Activated naive CD8-positive, alpha-beta T cell treated with anti-CD3 and anti-CD28 coated beads, Interleukin-2, amount 10 ng/mL, durations not matched to agents 7 days and 5 days (primary cell): ENCODE data around the gene NISCH. TPM values are rescaled to one million over a fixed set of nuclear protein-coding genes. Genes with fewer than 3 reads are reported as not detected.

Experiments used
- ATAC-seq: fragments of 150-1000 bp; cut with Tn5 transposase; one replicate; pipeline ENCODE4 v1.10.0; 2021; ENCODE audit warnings: low read depth, moderate library complexity
- POLR2A ChIA-PET: fragments of 350-600 bp; sonication (Branson Sonifier 250); formaldehyde crosslinking; loops from one replicate; lab custom pipeline; 2021; ENCODE audit warnings: antibody characterized with exemption; lab: Charles Lee
- DNase-seq: peaks from one replicate; pipeline ENCODE4 v3.0.0; 2021
- H3K27ac Mint-ChIP-seq: one replicate; pipeline ENCODE4 v1.8.0; 2022; ENCODE audit warnings: mild to moderate bottlenecking, mixed read lengths
- H3K27me3 Mint-ChIP-seq: one replicate; pipeline ENCODE4 v1.8.0; 2022; ENCODE audit warnings: mild to moderate bottlenecking, moderate library complexity, mixed read lengths
- H3K36me3 Mint-ChIP-seq: one replicate; pipeline ENCODE4 v1.8.0; 2021; ENCODE audit warnings: mild to moderate bottlenecking, mixed read lengths
- H3K4me1 Mint-ChIP-seq: one replicate; pipeline ENCODE4 v1.8.0; 2021; ENCODE audit warnings: mixed read lengths
- H3K4me3 Mint-ChIP-seq: one replicate; pipeline ENCODE4 v1.8.0; 2022; ENCODE audit warnings: mild to moderate bottlenecking, moderate library complexity, mixed read lengths
- H3K9me3 Mint-ChIP-seq: one replicate; pipeline ENCODE4 v1.8.0; 2021; ENCODE audit warnings: mixed read lengths
- total RNA-seq, 2 experiments: library from RNA; stranded (reverse); gene quantifications; one replicate each; pipeline ENCODE4 v1.2.3, GENCODE V29; 2021

NISCH gene
- total RNA-seq, 2 experiments from 2014 or later, result 124 to 125 TPM

DNA sequence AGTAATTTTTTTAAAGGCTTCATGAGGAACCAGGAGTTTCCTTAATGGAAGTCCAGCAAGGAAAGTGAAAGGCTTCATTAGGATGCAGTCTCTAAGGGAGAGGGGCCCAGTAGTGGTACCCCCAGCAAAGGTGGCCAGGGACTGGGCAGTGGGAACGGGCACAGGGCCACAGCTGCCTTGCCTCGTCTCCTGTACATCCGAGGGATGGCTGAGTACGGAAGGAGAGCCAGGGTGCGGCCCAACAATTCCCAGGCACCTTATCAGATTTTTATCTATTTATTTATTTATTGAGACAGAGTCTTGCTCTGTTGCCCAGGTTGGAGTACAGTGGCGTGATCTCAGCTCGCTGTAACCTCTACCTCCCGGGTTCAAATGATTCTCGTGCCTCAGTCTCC is 25.0 kb upstream of the NISCH start:
- ATAC-seq, result no peak
- Mint-ChIP-seq H3K4me3 (no peak overlapping the region), H3K27ac (no peak overlapping the region), H3K9me3 (no peaks in the 10 kb centered on the region), H3K4me1 (peaks cover 1% of the 10 kb centered on the region), H3K36me3 (no peaks in the 10 kb centered on the region), H3K27me3 (peaks cover 7% of the 10 kb centered on the region)
- DNase-seq, result no peak
- POLR2A ChIA-PET, result no interaction called here

DNA sequence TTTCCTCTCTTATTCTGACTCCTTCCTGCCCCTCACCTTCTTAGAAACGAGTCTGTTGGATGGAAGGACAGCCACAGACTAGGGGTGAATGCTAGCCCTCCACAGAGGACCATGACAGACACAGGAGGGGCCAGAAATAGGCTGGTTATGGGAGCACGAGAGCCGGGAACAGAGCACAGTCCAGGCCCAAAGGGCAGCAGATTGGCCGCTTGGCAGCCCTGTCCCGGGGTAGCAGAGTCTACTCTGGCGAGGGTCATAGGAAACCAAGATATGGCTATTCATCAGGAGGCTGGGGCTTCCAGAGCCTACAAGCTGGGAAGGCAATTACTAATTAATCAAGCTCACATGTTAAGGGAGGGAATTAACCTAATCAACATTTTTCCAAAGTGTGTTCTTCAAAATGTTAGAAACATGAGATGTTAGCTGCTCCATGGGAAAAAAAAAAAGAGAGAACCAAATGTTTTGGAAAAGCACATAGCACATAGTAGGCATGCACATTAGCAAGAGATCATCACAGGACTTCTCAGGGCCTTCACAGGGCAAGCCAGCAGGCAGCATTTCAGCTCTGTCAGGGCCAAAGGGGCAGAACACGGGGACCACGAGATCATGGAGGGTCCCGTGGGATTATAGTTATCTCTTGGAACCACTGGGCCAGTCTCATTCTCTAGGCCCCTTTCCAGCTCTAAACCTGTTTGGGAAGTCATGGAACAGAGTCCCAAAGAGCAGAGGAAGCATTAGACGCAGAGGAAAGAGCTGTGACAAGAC is 23.8 kb upstream of the NISCH start:
- no peak overlapping the region for H3K4me3 Mint-ChIP-seq
- POLR2A ChIA-PET, result interaction anchor here (0.6 to 0.7 kb wide), 3 partner anchors 140 to 377 kb away, joined by 3 to 4 read pairs (median 3); no protein-coding TSS in a partner anchor
- DNase-seq (no peak), ATAC-seq (no peak)
- no peaks in the 10 kb centered on the region for H3K36me3 Mint-ChIP-seq
- no peak overlapping the region for H3K27ac Mint-ChIP-seq
- peaks cover 1% of the 10 kb centered on the region for H3K4me1 Mint-ChIP-seq
- no peaks in the 10 kb centered on the region for H3K9me3 Mint-ChIP-seq
- peaks cover 5% of the 10 kb centered on the region for H3K27me3 Mint-ChIP-seq

DNA sequence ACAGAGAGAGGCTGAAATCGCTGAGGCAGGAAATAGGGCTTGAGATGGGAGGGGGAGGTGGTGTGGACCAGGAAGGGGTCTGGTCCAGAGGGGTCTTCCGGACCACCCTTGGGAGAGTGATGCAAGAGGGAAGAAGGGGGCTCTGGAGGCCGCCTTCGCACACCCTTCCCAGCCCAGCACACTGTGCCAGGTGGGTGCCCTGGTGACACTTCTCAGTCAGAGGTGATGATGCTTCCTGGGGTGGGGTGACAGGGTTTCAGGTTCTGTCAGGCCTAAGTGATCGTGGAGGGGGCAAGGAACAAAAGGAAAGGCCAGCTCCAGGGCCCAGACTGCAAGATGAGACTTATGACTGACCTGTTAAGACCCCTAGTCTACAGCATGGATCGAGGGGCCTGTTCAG is 23.2 kb upstream of the NISCH start:
- DNase-seq (no peak), ATAC-seq (no peak)
- Mint-ChIP-seq H3K9me3 (no peaks in the 10 kb centered on the region), H3K27ac (no peak overlapping the region), H3K27me3 (peaks cover 5% of the 10 kb centered on the region), H3K4me3 (no peak overlapping the region), H3K36me3 (no peaks in the 10 kb centered on the region), H3K4me1 (peaks cover 1% of the 10 kb centered on the region)
- POLR2A ChIA-PET, result interaction anchor here (0.6 kb wide), 1 partner anchor 148 kb away, joined by 4 read pairs; no protein-coding TSS in a partner anchor

DNA sequence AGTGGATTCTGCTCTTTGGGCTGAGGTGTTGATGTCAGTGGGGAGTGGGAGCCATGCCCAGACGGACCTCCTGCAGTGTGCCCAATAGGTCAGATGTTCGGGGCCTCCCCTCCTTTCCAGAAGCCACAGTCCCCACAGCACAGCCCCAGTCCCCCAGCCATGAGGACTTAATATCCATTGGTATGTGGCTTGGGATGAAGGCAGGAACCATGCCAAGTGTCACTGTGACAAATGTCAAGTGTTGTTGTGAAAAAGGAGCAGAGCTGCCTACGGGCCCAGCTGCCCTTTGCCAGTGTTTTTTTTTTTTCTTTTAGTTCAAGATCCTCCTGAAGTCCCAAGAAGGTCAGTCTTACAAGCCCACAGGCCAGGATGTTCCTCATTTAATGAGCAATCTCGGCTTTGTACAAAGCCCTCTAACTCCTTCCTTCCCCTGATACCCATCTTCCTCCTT is 22.7 kb upstream of the NISCH start:
- H3K27me3 Mint-ChIP-seq, result peaks cover 5% of the 10 kb centered on the region
- H3K36me3 Mint-ChIP-seq, result no peaks in the 10 kb centered on the region
- DNase-seq (no peak), ATAC-seq (no peak)
- no peaks in the 10 kb centered on the region for H3K9me3 Mint-ChIP-seq
- no peak overlapping the region for H3K27ac Mint-ChIP-seq
- POLR2A ChIA-PET, result interaction anchor here (0.6 kb wide), 1 partner anchor 149 kb away, joined by 4 read pairs; no protein-coding TSS in a partner anchor
- H3K4me1 Mint-ChIP-seq, result peaks cover 1% of the 10 kb centered on the region
- H3K4me3 Mint-ChIP-seq, result no peak overlapping the region

DNA sequence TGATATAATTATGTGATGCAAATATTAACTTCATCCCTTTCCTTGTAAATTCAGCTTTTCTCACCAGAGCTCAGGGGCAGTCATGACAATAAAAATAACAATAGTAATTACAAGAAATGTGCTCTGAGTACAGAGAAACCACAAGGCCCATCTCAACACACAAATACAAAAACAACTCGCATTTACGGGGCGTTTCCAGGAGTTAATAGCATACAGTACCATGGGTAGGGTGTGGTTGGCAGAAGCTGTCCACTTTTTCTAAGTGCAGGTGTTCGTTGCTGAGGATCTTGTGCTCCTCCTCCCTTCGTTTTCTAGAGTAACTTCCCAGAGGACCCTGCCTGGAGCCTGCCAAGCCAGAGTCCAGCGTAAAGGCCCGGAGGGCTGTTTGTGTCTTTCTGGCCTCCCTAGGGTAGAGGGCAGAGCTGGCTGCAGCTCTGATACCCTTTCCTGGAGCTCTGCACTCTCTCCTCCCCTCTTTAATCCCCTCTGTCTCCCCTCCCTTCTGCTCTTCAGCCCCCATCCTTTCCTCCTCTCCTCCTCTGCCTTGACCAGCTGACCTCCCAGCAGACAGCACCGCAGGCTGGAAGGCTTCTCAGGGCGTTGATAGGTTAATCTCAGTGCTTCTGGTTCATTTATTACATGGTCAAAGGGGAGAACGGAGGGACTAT is 21.9 kb upstream of the NISCH start:
- Mint-ChIP-seq H3K36me3 (no peaks in the 10 kb centered on the region), H3K4me1 (no peaks in the 10 kb centered on the region), H3K4me3 (no peak overlapping the region), H3K27me3 (peaks cover 3% of the 10 kb centered on the region), H3K9me3 (no peaks in the 10 kb centered on the region), H3K27ac (no peak overlapping the region)
- DNase-seq, result no peak
- POLR2A ChIA-PET, result no interaction called here
- ATAC-seq, result no peak

DNA sequence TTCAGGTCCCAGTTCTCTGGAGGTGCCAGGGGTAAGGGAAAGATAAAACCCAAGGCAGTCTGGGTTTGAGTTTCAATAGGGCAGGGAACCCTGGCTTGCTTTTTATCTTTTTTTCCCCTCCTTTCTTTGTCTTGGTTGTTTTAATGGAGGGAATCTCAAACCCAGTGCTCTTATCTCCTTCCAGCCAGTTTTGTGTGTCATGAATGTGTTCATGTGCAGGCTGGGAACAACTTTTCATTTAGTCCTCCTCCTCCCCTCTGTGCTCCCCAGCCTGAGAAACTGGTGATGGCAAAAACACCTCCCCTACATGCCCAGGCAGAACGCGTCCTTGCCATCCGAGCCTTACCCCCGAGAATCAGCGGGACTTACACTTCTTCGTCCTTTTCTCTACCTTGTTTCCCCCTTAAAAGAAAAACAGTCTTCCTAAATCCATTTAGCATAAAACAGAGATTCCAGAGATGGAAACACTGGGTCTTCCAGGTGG is 21.4 kb upstream of the NISCH start:
- Mint-ChIP-seq H3K9me3 (no peaks in the 10 kb centered on the region), H3K4me3 (no peak overlapping the region), H3K27me3 (peaks cover 3% of the 10 kb centered on the region), H3K36me3 (no peaks in the 10 kb centered on the region), H3K27ac (no peak overlapping the region), H3K4me1 (no peaks in the 10 kb centered on the region)
- ATAC-seq (no peak), DNase-seq (no peak)
- POLR2A ChIA-PET, result no interaction called here

DNA sequence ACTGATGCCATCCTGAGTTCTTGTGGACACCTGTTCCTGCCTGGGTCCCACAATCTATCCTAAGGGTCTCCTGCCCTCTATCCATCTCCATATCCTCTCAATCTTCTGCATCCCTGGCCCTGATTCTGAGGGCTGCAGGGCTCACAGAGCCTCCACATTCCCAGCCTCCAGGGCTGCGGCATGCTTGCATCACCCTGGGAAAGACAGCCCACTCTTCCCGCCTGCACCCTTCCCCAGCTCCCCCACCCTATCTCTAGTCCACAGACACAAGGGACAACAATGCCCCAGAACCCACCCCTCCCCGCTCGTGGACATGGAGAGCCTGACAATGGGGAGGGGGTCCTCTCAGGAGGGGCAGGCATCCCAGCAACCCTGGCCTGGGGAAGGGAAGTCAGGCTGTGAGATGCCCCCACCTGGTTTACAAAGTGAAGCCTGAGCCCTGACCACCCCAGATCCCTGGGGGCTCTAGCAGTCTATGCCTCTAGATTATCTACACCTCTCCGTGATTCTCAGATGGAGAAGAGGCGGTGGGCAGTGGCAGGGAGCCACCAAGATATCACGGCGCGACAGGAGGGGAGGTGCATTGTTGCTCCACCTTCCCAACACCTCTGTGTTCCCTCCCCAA is 20.8 kb upstream of the NISCH start:
- H3K27ac Mint-ChIP-seq, result no peak overlapping the region
- DNase-seq (no peak), ATAC-seq (no peak)
- H3K9me3 Mint-ChIP-seq, result no peaks in the 10 kb centered on the region
- H3K27me3 Mint-ChIP-seq, result peaks cover 3% of the 10 kb centered on the region
- POLR2A ChIA-PET, result no interaction called here
- H3K36me3 Mint-ChIP-seq, result no peaks in the 10 kb centered on the region
- H3K4me1 Mint-ChIP-seq, result no peaks in the 10 kb centered on the region
- no peak overlapping the region for H3K4me3 Mint-ChIP-seq

DNA sequence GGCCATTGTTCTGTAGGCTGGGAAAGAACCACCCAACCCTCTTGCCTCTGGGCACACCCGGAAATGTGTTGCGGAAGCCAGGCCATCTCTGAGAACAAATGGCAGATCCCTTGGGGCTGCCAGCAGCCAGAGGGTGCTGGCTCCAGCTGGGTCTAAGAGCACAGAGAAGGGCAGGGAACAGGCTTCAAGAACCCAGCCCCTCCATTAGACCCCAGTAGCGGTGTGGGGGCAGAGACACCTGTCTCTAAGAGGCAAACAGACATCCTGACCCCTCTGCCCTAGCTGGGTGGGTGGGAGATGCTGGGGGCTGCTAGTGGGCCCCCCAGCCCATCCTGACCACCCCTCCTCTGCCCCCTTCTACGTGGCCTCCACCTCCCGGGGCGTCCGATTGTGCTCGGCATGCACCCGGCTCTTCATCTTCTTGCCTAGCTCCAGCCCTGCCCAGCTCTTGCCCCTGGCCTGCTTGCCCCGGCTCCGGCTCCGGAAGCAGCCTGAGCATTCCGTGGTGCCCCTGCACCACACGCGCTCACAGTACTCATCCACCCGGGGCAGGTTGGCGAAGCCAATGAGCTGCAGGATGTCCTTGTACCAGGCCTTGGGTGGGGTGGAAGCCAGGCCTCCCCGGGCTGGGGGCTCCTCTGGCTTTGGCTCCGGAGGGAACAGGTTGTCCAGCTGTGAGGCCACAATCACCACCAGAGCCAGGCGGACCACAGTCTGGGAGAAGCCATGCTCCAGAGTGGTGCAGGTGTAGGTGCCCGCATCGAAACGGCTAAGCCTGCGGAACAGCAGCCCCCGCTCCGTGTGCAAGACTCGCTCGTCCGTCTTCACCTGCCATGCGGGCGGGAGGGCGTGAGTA is 19.9 kb upstream of the NISCH start:
- H3K27me3 Mint-ChIP-seq, result peaks cover 3% of the 10 kb centered on the region
- no peaks in the 10 kb centered on the region for H3K4me1 Mint-ChIP-seq
- no peak for ATAC-seq
- no peak overlapping the region for H3K27ac Mint-ChIP-seq
- H3K36me3 Mint-ChIP-seq, result no peaks in the 10 kb centered on the region
- POLR2A ChIA-PET, result no interaction called here
- no peak overlapping the region for H3K4me3 Mint-ChIP-seq
- no peaks in the 10 kb centered on the region for H3K9me3 Mint-ChIP-seq
- no peak for DNase-seq

DNA sequence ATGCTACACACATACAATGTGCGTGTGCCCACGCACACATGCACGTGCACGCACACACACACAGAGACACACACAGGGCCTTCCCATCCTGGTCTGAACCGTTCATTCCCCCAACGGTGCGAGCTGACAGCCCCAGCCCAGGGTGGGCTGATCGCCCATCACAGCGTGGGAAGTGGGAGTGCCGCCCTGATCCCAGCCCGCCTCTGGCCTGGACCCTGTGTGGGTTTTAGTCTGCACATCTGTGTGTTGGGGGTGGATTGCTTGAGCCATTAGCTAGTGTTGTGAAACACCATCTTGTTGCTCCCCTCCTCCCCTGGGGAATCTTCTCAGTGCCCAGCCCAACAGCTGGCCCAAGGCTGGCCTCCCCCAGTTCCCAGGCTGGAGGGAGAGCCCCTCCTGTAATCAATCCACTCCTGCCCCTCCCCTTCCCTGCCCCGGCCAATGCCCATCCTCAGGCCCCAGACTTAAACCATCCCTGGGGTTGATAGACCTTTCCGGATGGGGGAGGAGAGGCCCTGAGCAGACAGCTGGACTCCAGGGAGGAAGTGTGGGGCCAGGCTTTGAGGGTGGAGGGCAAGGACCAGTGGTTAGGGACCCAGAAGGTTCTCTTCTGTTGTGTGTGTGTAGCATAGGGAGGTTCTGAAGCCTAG is 18.8 kb upstream of the NISCH start:
- Mint-ChIP-seq H3K36me3 (no peaks in the 10 kb centered on the region), H3K27ac (no peak overlapping the region), H3K4me3 (no peak overlapping the region), H3K4me1 (no peaks in the 10 kb centered on the region), H3K9me3 (no peaks in the 10 kb centered on the region), H3K27me3 (peaks cover 3% of the 10 kb centered on the region)
- ATAC-seq, result no peak
- no peak for DNase-seq
- POLR2A ChIA-PET, result no interaction called here

DNA sequence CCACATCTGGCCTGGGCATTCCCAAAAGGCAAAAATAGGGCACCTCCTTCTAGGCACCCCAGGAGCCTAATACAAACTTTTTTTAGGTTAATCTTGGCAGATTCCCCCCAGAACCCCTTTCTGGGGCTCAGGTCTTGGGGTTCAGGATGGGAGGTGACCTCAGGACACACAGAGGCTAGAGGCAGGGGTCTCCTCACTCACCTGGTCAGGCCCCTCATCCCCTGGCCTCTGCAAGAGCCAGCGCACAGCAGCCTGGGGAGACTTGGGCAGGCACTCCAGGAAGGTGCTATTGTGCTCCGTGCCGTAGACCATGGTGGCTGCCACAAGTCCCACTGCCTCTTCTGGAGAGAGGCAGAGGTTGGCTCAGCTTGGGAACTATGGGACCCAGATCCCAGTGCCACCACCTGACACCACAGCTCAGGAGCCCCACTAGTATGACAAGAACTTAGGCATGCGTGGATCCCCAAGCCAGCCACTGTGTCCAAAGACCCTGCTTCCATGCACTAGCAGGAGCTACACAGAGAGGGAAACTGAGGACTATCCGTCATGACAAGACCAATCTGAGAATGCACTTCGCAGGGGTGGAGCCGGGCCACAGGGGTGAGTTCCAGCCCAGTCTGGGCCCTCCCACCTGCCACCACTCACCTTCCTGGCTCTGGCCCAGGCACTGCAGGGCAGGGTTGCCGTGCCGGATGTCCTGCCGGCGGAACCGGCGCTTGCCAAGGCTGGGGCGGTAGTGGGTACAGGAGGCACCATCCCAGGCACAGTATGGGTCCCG is 17.9 kb upstream of the NISCH start:
- H3K27ac Mint-ChIP-seq, result no peak overlapping the region
- POLR2A ChIA-PET, result no interaction called here

DNA sequence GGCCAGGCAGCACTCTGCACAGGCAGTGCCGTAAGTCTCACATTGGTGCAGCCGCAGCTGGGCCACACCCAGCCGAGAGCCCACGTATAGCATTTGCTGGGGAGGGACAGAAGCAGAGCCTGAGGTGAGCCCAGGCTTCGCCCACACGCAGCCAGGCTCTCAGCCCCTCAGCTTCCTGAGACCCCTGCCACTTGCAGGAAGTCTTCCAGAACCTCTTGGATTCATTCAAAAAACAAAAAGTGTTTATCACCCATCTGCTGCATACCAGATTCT is 17.4 kb upstream of the NISCH start:
- H3K9me3 Mint-ChIP-seq, result no peaks in the 10 kb centered on the region
- no peak overlapping the region for H3K27ac Mint-ChIP-seq
- H3K4me3 Mint-ChIP-seq, result no peak overlapping the region
- DNase-seq (no peak), ATAC-seq (no peak)
- no peaks in the 10 kb centered on the region for H3K36me3 Mint-ChIP-seq
- H3K4me1 Mint-ChIP-seq, result no peaks in the 10 kb centered on the region
- POLR2A ChIA-PET, result no interaction called here
- peaks cover 3% of the 10 kb centered on the region for H3K27me3 Mint-ChIP-seq

More for the DNA sequence above, 17.9 kb upstream of the NISCH start:
- H3K36me3 Mint-ChIP-seq, result no peaks in the 10 kb centered on the region
- DNase-seq (no peak), ATAC-seq (no peak)
- no peaks in the 10 kb centered on the region for H3K4me1 Mint-ChIP-seq
- peaks cover 3% of the 10 kb centered on the region for H3K27me3 Mint-ChIP-seq
- H3K4me3 Mint-ChIP-seq, result no peak overlapping the region
- H3K9me3 Mint-ChIP-seq, result no peaks in the 10 kb centered on the region
